Nephron (organoid): ENCODE results near the gene DDX39A.
"Not testable (repeated sequence)": the region's sequence is repeated elsewhere in the genome, so short reads cannot be mapped to it uniquely, and the experiment has no call there.

Source experiments
- H3K27ac Mint-ChIP-seq, 3 experiments: 2 replicates each; pipeline ENCODE4 v1.8.0; 2020; ENCODE audit warnings: mixed read lengths in 3 of 3, mild to moderate bottlenecking in 2 of 3, moderate library complexity in 1 of 3
- H3K27me3 Mint-ChIP-seq: 2 replicates; pipeline ENCODE4 v1.8.0; 2021; ENCODE audit warnings: low read depth, mild to moderate bottlenecking, moderate library complexity, mixed read lengths
- H3K36me3 Mint-ChIP-seq: 2 replicates; pipeline ENCODE4 v1.8.0; 2020; ENCODE audit warnings: low read depth, mixed read lengths
- H3K4me1 Mint-ChIP-seq: 2 replicates; pipeline ENCODE4 v1.8.0; 2020; ENCODE audit warnings: mixed read lengths
- H3K4me3 Mint-ChIP-seq, 3 experiments: 2 replicates each; pipeline ENCODE4 v1.8.0; 2020; ENCODE audit warnings: mild to moderate bottlenecking in 3 of 3, mixed read lengths in 3 of 3, moderate library complexity in 2 of 3
- H3K9me3 Mint-ChIP-seq: 2 replicates; pipeline ENCODE4 v1.8.0; 2020; ENCODE audit warnings: mixed read lengths
- CTCF ChIP-seq, 3 experiments: fragments of 200-600 bp; sonication (generic); IDR thresholded peaks; one replicate each; pipeline ENCODE4 v1.5.0; 2021; ENCODE audit warnings: antibody characterized with exemption in 3 of 3; ENCODE audit not compliant: unreplicated experiment in 3 of 3

Gene DDX39A

GRCh38 chr19:14402332-14403144, 16.6 kb downstream of the DDX39A start:
- no peaks in the 10 kb centered on the region for H3K9me3 Mint-ChIP-seq

GRCh38 chr19:14401468-14402195, 17.5 kb downstream of the DDX39A start:
- no peak for TF ChIP-seq CTCF (IDR thresholded peaks at IDR 0.05; ENCODE audit: unreplicated experiment in 3 of 3)
- no peaks in the 10 kb centered on the region for H3K9me3 Mint-ChIP-seq
- no peak overlapping the region for H3K27ac Mint-ChIP-seq
- peaks cover under 1% of the 10 kb centered on the region for H3K36me3 Mint-ChIP-seq
- H3K4me3 Mint-ChIP-seq: no peak overlapping the region
- H3K27me3 Mint-ChIP-seq: no peaks in the 10 kb centered on the region
- H3K4me1 Mint-ChIP-seq: no peaks in the 10 kb centered on the region

More at GRCh38 chr19:14402332-14403144, 16.6 kb downstream of the DDX39A start:
- Mint-ChIP-seq H3K36me3 (peaks cover 7% of the 10 kb centered on the region), H3K27ac (no peak overlapping the region), H3K27me3 (no peaks in the 10 kb centered on the region), H3K4me1 (no peaks in the 10 kb centered on the region), H3K4me3 (no peak overlapping the region)
- TF ChIP-seq CTCF (IDR thresholded peaks at IDR 0.05; ENCODE audit: unreplicated experiment in 3 of 3): no peak

GRCh38 chr19:14400951-14401431, 18.1 kb downstream of the DDX39A start:
- Mint-ChIP-seq H3K9me3 (no peaks in the 10 kb centered on the region), H3K36me3 (no peaks in the 10 kb centered on the region), H3K4me3 (no peak overlapping the region), H3K27ac (no peak overlapping the region), H3K27me3 (no peaks in the 10 kb centered on the region), H3K4me1 (no peaks in the 10 kb centered on the region)
- no peak for TF ChIP-seq CTCF (IDR thresholded peaks at IDR 0.05; ENCODE audit: unreplicated experiment in 3 of 3)

GRCh38 chr19:14397168-14397567, 22.0 kb downstream of the DDX39A start:
- not testable (repeated sequence) for H3K27me3 Mint-ChIP-seq, H3K36me3 Mint-ChIP-seq, H3K9me3 Mint-ChIP-seq, H3K27ac Mint-ChIP-seq, H3K4me1 Mint-ChIP-seq, H3K4me3 Mint-ChIP-seq

- H3K27ac Mint-ChIP-seq, H3K4me3 Mint-ChIP-seq, H3K4me1 Mint-ChIP-seq, H3K36me3 Mint-ChIP-seq, H3K9me3 Mint-ChIP-seq, H3K27me3 Mint-ChIP-seq: not testable (repeated sequence)
Observed at GRCh38 chr19:14396730-14397129, 22.4 kb downstream of the DDX39A start.

GRCh38 chr19:14395710-14396336, 23.3 kb downstream of the DDX39A start:
- no peak overlapping the region for H3K27ac Mint-ChIP-seq
- no peaks in the 10 kb centered on the region for H3K9me3 Mint-ChIP-seq
- no peak for TF ChIP-seq CTCF (IDR thresholded peaks at IDR 0.05; ENCODE audit: unreplicated experiment in 3 of 3)
- no peak overlapping the region for H3K4me3 Mint-ChIP-seq
- H3K4me1 Mint-ChIP-seq: no peaks in the 10 kb centered on the region
- no peaks in the 10 kb centered on the region for H3K27me3 Mint-ChIP-seq
- no peaks in the 10 kb centered on the region for H3K36me3 Mint-ChIP-seq
